LNCAP (cell line): Measurements from ENCODE around the gene IGF1.

Source experiments
- TF ChIP-seq, protein P1 (sequence below): fragments of 450-650 bp; IDR thresholded peaks from 2 replicates; pipeline ENCODE4 v1.5.1; 2017; ENCODE audit warnings: mild to moderate bottlenecking

The IGF1 gene

DNA sequence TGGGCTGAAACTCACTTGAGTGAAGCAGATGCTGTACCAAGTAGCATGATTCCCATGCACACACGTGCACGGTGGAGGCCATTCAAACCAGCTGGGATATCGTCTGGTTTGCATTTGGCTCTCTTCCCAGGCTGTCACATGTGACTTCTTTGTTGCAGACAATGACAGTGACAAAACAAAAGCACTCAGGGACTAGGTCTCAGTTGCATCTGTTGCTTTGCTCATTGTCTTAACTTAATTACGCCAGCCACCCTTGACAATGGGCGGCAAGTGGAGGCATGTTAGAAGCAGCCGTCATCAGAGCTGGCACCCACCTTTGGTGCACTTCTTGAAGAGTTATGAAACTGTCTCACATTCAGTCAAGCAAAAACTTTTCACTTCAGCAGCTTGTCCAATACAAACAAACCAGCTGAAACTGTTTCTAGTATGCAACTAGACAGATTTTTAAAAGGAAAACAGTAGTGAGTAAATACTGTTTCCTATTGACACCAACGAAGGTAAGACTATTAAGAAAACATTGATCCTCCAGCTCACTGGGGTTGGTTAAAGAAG lies 74.3 kb downstream of the IGF1 start:
- TF ChIP-seq, protein P1, sequence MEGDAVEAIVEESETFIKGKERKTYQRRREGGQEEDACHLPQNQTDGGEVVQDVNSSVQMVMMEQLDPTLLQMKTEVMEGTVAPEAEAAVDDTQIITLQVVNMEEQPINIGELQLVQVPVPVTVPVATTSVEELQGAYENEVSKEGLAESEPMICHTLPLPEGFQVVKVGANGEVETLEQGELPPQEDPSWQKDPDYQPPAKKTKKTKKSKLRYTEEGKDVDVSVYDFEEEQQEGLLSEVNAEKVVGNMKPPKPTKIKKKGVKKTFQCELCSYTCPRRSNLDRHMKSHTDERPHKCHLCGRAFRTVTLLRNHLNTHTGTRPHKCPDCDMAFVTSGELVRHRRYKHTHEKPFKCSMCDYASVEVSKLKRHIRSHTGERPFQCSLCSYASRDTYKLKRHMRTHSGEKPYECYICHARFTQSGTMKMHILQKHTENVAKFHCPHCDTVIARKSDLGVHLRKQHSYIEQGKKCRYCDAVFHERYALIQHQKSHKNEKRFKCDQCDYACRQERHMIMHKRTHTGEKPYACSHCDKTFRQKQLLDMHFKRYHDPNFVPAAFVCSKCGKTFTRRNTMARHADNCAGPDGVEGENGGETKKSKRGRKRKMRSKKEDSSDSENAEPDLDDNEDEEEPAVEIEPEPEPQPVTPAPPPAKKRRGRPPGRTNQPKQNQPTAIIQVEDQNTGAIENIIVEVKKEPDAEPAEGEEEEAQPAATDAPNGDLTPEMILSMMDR = no peak

DNA sequence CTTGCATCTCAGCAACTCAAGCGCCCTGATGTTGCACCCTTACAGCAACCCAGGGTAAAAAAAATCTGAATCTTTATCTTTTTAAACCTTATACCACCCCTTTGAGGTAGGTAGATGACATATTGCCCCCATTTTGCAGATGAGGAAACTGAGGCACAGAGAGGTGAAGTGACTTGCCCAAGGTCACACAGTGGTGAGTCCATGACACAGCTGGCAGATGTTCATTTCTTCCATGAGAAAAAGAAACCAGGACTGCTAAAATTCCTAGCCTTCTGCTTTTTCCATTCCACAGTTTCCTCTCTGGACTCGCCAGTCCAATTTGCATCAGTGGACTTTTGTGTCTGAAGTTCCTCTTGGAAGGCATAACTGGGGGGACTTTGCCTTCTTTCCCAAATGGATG lies 79.3 kb downstream of the IGF1 start:
- TF ChIP-seq, protein P1 = no peak

DNA sequence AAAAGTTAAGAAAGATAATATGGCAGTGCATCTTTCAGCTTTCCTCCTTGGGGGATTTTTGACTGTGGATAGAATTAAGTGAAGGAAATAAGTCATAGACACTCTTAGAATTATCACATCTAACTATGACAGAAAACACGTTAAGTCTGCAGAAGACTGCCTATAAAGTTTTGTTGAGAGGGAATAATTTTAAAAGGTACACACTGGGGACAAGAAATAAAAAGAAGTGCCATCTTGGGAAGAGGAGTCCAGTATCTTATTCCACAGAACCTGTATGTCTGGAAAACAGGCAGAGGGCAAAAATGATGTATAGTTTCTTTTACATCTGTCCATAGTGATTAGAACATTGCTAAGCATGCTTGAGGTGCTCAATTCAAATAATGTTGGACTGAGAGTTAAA lies 80.7 kb downstream of the IGF1 start:
- TF ChIP-seq, protein P1 = no peak

DNA sequence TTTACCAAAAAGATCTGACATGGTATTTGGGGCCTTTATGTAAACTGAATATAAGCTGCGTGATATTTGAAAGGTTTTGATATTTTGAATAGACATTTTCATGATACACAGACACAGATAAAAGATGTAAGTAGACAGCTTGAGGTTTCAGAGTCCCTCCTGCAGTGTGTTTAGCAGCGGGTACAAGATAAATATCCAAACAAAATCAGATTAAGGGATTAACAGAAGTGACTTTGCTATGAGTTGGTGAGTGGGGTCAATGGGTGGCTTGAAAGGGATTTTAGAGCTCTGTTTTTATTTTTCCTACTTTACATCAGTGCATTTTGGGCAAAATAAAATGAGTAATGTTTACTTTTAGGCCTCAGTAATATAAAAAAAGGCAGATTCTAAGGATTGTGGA lies 84.1 kb downstream of the IGF1 start:
- TF ChIP-seq, protein P1 = no peak

DNA sequence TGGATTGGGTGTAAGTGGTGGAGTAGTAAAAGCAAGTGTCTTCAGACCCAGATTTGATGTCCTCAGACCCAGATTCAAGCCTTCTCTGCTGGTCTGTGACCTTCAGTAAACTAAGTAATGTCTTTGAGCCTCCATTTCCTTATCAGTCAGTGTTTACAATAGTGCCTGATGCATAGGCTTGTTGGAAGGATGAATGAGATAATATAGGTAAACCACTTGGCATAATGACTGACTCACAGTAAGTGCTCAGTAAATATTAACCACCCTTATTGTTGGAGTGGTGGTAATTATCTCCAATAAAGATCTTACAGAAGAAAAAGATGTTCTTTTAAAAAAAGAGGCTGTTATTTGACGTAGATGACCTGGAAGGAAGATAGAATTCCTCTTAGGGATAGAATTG lies 86.2 kb downstream of the IGF1 start:
- TF ChIP-seq, protein P1 = no peak

DNA sequence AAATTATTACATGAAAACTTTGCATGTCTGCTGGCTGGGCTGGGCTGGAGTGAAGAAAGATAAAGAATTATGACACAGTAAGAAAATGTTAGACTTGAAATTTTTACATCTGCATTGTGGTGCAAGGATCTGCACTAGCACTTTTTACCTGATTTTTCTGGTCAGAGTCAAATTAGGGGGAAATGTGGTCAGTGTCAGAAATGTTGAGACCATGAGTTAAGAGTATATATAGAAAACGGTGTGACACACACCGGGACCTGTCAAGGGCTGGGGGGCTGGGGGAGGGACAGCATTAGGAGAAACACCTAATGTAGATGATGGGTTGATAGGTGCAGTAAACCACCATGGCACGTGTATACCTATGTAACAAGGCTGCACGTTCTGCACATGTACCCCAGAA lies 90.3 kb downstream of the IGF1 start:
- TF ChIP-seq, protein P1 = no peak

DNA sequence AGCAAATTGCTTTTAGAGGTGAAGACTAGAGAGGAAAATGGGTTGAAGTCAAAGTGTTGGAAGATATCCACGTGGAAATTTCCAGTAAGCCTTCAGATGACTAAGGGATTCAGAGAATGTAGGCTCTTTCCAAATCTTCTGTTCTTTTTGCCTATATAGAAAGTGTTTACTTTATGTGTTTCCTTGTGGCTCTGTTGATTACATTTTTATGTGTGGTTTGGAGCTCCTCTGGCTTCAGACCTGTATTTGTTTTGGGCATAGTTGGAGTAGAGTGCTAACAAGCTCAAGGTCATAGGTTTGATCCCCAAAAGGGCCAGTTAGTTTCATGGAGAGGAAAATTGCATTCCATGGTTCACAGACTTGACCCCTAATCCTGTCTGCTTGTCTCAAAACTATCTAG lies 91.9 kb downstream of the IGF1 start:
- TF ChIP-seq, protein P1 = no peak

DNA sequence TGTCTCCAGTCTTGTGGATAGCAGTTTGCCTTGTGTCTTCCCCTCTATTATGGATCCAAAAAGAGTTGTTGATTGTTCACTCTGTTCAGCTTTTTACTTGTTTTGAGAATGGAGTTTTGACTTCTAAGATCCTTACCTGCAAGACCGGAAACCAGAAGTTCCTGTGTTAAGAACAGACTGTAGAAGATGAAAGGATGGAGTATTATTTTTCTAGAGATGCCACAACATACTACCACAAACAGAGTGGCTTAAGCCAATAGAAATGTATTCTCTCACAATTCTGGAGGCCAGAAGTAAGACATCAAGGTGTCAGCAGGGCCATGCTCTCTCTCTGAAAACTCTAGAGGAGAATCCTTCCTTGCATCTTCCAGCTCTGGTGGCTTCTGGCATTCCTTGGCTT lies 95.0 kb downstream of the IGF1 start:
- TF ChIP-seq, protein P1 = no peak
